GM04504 (cell line): ENCODE results near the gene DLG2.

Experiments
- DNase-seq: peaks from one replicate; pipeline ENCODE4 v3.0.0-alpha.2; 2012; ENCODE audit warnings: low read depth

The DLG2 gene

DNA sequence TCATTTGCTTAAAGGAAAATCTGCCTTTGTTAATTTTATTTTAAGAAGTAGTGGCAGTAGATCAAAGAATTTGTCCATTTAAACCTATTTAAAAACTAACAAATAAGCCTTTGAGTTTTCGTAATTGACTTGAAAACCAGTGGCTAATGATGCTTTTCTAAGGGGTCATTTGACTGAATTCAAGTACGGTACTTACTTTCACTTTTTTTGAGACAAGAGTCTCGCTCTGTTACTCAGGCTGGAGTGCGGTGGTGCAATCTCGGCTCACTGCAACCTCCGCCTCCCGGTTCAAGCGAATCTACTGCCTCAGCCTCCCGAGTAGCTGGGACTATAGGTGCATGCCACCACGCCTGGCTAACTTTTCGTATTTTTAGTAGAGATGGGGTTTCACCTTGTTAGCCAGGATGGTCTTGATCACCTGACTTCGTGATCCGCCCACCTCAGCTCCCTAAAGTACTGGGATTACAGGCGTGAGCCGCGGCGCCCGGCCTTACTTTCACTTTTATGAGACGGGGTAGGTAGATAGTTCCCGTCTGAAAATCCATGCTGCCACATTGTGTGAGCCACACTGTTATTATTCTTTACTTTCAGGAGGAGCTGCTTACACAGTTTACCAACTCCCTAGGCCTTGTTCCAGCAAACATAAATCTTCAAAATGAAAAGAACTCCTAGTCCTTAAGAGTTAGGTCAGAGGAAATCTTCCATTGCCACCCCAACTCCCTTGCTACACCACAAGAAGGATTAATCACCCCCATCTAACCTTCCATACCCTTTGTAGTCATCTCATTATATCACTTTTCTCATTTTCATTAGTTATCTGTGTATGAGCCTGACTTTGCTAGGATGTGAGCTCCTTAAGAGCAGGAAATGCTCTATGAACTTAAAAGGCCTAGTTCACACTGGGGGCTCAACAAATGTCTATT is 1414.4 kb downstream of the DLG2 start:
- DNase-seq: no peak

DNA sequence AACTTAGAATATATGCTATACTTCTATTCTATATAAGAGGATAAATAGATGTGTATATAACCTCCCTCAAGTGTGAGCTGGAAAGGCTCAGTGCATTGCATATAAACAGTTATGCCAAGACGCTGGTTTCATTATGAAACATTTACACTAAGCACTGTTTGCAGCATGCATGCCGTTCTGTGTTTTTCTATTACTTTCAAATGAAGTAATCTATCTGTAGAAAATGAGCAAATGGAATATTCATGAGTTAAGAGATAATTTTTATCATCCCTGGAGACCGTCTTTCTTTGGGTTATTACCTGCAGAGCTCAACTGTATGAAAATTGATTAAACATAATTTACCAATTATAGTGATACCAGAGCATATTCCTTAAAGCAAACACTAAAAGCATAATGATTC is 1415.2 kb downstream of the DLG2 start:
- no peak for DNase-seq

- DNase-seq: no peak
These were observed 1432.4 kb downstream of the DLG2 start for GRCh38 chr11:84194696-84195095.

GRCh38 chr11:84193706-84194105 is 1433.4 kb downstream of the DLG2 start:
- no peak for DNase-seq

DNA sequence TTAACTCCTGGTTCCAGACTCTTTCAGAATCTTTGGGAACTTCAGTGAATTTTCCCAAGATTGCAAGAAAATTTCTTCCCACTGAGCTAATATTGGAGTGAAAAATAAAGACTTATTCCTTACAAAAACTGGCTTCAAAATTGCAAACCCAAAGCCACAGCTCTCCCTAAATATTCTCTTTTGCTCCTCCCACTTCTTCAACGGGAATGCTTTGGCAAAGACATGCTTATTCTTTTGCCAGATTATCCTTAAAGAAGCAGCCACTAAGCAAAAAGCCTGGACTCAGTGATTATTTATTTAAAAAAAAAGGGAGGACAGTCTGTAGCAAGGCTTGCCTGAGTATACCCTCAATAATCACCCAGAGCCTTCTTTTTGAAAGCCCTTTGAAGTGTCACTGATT is 1438.6 kb downstream of the DLG2 start:
- DNase-seq: no peak

DNA sequence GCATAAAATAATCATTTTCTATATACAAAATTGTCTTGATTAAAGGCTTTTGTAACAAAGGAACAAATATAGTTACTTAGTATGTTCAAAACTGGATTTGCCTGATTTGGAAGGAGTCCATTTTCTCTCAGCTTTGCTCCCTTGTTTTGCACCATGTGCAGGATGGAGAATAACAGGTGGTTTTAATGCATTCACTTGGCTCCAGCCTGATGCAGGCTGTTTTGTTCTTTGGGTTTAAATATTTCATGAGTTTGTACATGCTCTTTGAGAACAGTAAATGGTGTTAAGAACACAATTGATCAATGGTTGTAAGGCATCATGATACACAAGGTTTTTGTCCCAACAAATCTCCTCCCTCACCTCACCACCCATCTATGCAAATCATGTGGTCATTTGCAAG is 1454.1 kb downstream of the DLG2 start:
- DNase-seq: no peak

DNA sequence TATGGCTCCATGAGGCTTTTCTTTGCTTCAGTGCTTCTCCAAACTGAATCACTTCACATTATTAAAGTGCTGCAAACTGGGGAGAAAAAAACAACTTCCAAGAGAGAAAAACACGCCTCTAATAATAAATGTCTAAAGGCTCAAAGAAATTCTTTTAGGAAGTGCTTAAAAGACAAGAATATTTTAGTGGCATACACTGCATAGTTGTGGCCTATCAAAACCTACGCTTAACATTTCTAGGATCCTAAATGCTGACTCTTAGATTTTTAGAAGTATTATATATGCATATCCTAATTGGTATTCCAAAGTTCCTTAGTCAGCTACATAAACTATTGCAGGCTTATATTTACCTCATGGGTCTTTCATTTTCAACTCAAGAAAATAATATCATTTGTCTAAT is 1462.0 kb downstream of the DLG2 start:
- DNase-seq: no peak

- no peak for DNase-seq
These were observed 1462.4 kb downstream of the DLG2 start for GRCh38 chr11:84164728-84165127.

- DNase-seq: no peak
These were observed 1464.0 kb downstream of the DLG2 start for GRCh38 chr11:84163116-84163515.

GRCh38 chr11:84157639-84158038 is 1469.5 kb downstream of the DLG2 start:
- no peak for DNase-seq

DNA sequence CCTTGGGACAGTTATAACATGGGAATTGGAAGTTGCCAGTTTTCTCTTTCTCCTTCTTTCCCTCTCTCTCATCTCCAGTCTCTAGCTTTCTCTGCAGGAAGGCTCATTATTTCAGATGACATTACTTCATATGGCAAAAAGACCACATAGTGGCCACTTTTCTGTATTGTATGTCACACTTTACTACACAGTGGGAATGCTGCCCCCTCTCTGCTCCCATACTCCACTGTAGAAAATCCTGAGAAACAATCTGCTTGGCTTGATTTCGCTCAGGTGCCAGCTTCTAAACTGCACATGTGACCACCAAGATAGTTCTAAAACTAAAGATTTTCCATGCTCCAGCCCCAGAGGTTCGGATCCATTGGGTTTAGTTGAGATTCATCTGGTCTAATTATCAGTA is 1480.3 kb downstream of the DLG2 start:
- no peak for DNase-seq

- DNase-seq: no peak
These were observed 1481.4 kb downstream of the DLG2 start for GRCh38 chr11:84145616-84146185.

DNA sequence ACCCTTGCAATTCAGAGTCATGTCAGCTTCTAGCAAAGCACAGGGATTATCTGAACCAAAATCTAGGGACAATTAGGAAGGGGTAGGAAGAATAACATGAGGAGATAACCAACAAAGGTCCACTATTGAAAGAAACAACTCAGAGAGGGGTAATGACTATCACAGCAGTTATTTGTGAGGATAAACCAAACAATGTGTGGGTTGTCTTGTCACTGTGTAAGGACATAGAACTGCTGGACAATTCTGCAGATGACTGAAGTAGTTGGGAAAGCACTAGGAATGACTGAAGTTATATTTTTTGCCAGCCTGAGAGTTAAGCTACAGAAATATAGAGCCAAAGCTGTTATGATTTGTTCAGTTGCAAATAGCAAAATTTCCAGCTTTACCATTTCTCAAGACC is 1482.6 kb downstream of the DLG2 start:
- no peak for DNase-seq

DNA sequence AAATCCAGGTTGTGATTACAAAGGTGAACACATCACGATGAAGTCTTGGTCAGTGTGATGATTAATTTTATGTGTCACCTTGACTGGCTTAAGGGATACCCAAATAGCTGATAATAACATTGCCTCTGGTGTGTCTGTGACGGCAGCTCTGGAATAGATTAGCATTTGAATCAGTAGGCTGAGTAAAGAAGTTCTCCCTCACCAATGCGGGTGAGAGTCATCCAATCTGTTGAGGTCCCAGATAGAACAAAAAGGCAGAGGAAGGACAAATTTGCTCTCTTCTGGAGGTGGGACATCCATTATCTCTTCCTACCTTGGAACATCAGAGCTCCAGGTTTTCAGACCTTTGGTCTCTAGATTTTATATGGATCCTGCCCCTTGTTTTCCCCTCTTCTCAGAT is 1484.7 kb downstream of the DLG2 start:
- no peak for DNase-seq

- DNase-seq: no peak
These were observed 1486.6 kb downstream of the DLG2 start for GRCh38 chr11:84140386-84141169.

DNA sequence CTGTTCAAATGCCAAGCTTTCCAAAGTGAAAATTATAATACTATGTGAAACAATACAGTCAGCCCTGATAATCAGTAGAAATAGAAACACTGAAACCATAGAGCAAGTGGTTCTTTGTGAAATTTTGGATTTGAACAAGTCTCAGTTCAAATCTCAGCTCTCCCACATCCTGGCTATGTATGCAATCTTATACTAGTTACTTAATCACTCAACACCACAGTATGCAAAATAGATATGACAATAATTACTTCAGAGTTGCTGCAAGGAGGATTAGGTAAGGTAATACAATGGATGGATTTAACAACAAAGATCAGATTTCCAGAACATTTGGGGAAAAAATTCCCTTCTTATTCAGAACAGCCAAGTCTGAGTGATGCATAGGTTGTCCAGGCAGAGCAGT is 1489.2 kb downstream of the DLG2 start:
- no peak for DNase-seq

DNA sequence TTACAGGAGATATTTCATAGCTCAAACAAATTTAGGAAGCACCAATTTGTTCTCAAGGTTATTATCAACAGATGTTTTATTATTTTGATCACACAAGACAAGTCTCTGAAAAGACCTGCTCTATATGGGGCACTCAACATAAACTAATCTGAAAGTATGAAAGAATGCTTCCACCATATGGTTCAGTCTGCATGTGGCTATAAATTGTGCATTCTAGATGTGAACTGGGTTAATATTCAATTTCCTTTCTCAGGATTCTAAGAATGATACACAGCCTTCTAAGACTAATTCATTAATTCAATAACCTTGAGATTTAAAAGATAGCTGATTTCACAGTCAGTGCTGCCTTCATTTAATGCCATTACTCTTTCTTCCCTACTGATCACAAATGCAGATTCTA is 1489.6 kb downstream of the DLG2 start:
- DNase-seq: no peak

DNA sequence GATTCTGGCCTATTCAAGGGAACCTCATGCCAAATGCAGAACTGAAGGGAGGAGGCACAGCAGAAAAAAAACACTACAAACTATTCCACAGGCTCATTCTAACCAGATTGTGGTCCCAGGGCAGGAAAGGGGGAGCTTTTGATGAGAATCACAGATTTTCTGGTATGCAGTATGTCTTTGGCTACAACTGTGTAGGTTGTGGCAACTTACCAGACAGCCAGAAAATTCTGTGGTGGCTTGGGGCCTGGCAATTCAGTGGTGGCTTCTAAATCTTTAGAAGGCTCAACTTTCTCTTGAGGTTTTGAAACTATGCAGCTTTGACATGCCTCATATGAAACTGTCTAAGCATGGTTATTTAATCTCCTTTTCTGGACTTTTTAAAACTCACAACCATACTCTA is 1490.2 kb downstream of the DLG2 start:
- DNase-seq: no peak

GRCh38 chr11:84130646-84131427 is 1496.3 kb downstream of the DLG2 start:
- DNase-seq: no peak

DNA sequence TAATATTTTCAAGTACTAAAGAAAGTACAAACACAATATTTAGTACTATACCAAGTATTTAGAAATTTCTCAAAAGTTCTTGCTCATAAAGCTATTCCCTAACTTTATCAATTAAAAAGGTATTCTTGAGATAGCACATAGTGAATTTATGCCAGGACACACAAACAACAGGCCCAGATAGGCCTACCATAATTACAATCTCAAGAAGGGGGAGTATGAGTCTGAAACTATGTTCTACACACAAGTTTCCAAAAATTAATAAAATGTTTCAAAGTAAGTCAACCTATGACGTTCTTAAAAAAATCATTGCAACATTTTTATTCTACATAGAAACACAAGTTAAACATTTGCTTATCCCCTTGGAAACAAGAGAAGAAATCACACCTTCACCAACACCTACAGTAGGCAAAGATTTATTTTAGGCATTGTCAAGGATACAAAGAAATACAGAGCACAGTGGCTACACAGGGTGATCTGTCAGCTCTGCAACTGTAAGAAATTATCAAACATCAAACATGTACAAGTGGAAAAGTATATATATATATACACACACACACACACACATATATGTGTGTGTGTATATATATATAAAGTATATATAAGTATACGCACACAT is 1497.1 kb downstream of the DLG2 start:
- DNase-seq: no peak

- DNase-seq: no peak
These were observed 1498.3 kb downstream of the DLG2 start for GRCh38 chr11:84128840-84129239.

GRCh38 chr11:84117394-84117793 is 1509.8 kb downstream of the DLG2 start:
- no peak for DNase-seq
